CD14-positive monocyte (primary cell): ENCODE measurements around the gene STRA6. TPM values are rescaled to one million over a fixed set of nuclear protein-coding genes. Genes with fewer than 3 reads are reported as not detected.

Experiments used
- DNase-seq, 3 donors: peaks; one replicate each; pipeline ENCODE4 v3.0.0-alpha.2; 2011 to 2022
- H2AFZ ChIP-seq: 2 replicates; pipeline ENCODE4 v1.6.0; 2012; ENCODE audit warnings: mild to moderate bottlenecking, low read depth, low read length, inconsistent platforms; ENCODE audit not compliant: insufficient read depth, poor library complexity, severe bottlenecking
- H3K27ac ChIP-seq, 2 donors: 1 replicate in 1 of 2; 2 replicates in 1 of 2; pipeline ENCODE4 v1.5.1; 2012 to 2013; ENCODE audit warnings: low read length in 2 of 2, control low read depth in 1 of 2, inconsistent platforms in 1 of 2, low read depth in 1 of 2, mild to moderate bottlenecking in 1 of 2
- H3K27me3 ChIP-seq, 2 donors: one replicate each; pipeline versions ENCODE4 v1.6.0 to v1.6.1; 2011 to 2013; ENCODE audit warnings: low read length in 2 of 2; ENCODE audit not compliant: control insufficient read depth in 2 of 2, insufficient read depth in 2 of 2
- H3K36me3 ChIP-seq, 2 donors: replicated peaks in 1 of 2; 1 replicate in 1 of 2; 2 replicates in 1 of 2; pipeline versions ENCODE4 v1.5.1 to v1.6.1; 2012 to 2013; ENCODE audit warnings: low read length in 2 of 2, control low read depth in 1 of 2, inconsistent platforms in 1 of 2, mild to moderate bottlenecking in 1 of 2; ENCODE audit not compliant: insufficient read depth in 2 of 2, control insufficient read depth in 1 of 2
- H3K4me1 ChIP-seq, 2 donors: 1 replicate in 1 of 2; 2 replicates in 1 of 2; pipeline versions ENCODE4 v1.5.1 to v1.6.1; 2012 to 2013; ENCODE audit warnings: low read length in 2 of 2, control low read depth in 1 of 2, inconsistent platforms in 1 of 2, mild to moderate bottlenecking in 1 of 2, moderate library complexity in 1 of 2; ENCODE audit not compliant: insufficient read depth in 2 of 2, control insufficient read depth in 1 of 2
- H3K4me2 ChIP-seq: replicated peaks from 2 replicates; pipeline ENCODE3; 2012; ENCODE audit warnings: low read length, moderate library complexity, mild to moderate bottlenecking; ENCODE audit not compliant: poor library complexity, severe bottlenecking; ENCODE audit errors: extremely low read depth
- H3K4me3 ChIP-seq, 3 experiments: fragments of 200-600 bp in 1 of 3; sonication (generic) in 1 of 3; replicated peaks in 1 of 3; 1 replicate in 2 of 3; 2 replicates in 1 of 3; pipeline ENCODE4 v1.5.1; 2011 to 2013; ENCODE audit warnings: low read length in 3 of 3, mild to moderate bottlenecking in 3 of 3, control low read depth in 2 of 3, low read depth in 2 of 3, inconsistent platforms in 1 of 3, moderate library complexity in 1 of 3
- H3K79me2 ChIP-seq: 2 replicates; pipeline ENCODE4 v1.6.0; 2012; ENCODE audit warnings: mild to moderate bottlenecking, control low read depth, inconsistent platforms, low read length, moderate library complexity; ENCODE audit not compliant: insufficient read depth
- H3K9ac ChIP-seq: 2 replicates; pipeline ENCODE4 v1.6.0; 2017; ENCODE audit warnings: low read length, mild to moderate bottlenecking; ENCODE audit not compliant: insufficient read depth, poor library complexity, severe bottlenecking
- H3K9me3 ChIP-seq, 2 donors: replicated peaks in 1 of 2; 1 replicate in 1 of 2; 2 replicates in 1 of 2; pipeline versions ENCODE4 v1.5.1 to v1.6.1; 2012 to 2013; ENCODE audit warnings: low read length in 2 of 2, control low read depth in 1 of 2; ENCODE audit not compliant: control insufficient read depth in 1 of 2, insufficient read depth in 1 of 2
- H4K20me1 ChIP-seq: 2 replicates; pipeline ENCODE4 v1.6.0; 2012; ENCODE audit warnings: mild to moderate bottlenecking, low read length, control low read depth, moderate library complexity; ENCODE audit not compliant: insufficient read depth
- H3K27ac Mint-ChIP-seq, 7 donors: one replicate each; pipeline ENCODE4 v1.8.0; 2020; ENCODE audit warnings: mild to moderate bottlenecking in 7 of 7, mixed read lengths in 7 of 7, moderate library complexity in 6 of 7, inconsistent platforms in 2 of 7
- H3K27me3 Mint-ChIP-seq, 3 donors: one replicate each; pipeline ENCODE4 v1.8.0; 2021 to 2022; ENCODE audit warnings: low read depth in 3 of 3, mild to moderate bottlenecking in 3 of 3, mixed read lengths in 3 of 3, moderate library complexity in 3 of 3, inconsistent platforms in 1 of 3
- H3K36me3 Mint-ChIP-seq, 2 donors: one replicate each; pipeline ENCODE4 v1.8.0; 2020; ENCODE audit warnings: mixed read lengths in 2 of 2, inconsistent platforms in 1 of 2, mild to moderate bottlenecking in 1 of 2
- H3K4me1 Mint-ChIP-seq: one replicate; pipeline ENCODE4 v1.8.0; 2020; ENCODE audit warnings: mild to moderate bottlenecking, mixed read lengths
- H3K4me3 Mint-ChIP-seq, 2 donors: one replicate each; pipeline ENCODE4 v1.8.0; 2020; ENCODE audit warnings: mild to moderate bottlenecking in 2 of 2, mixed read lengths in 2 of 2, moderate library complexity in 1 of 2
- H3K9me3 Mint-ChIP-seq, 7 donors: one replicate each; pipeline ENCODE4 v1.8.0; 2020 to 2022; ENCODE audit warnings: mixed read lengths in 7 of 7, mild to moderate bottlenecking in 6 of 7, moderate library complexity in 6 of 7, inconsistent platforms in 2 of 7
- WGBS: methylation state at CpG from one replicate; pipeline ENCODE4 v1.1.5; 2013; ENCODE audit warnings: missing lambda C conversion rate; ENCODE audit not compliant: insufficient coverage; 5-methylcytosine and 5-hydroxymethylcytosine counted together
- intact Hi-C, 2 donors: fragments of 100-400 bp; cut with micrococcal nuclease; formaldehyde crosslinking; loops; one replicate each; pipeline versions ENCODE4 v1.15.0 to v1.15.1; 2023
- polyA plus RNA-seq, 3 donors: library from polyadenylated mRNA; depleted of rRNA in 1 of 3; unstranded in 2 of 3; stranded (reverse) in 1 of 3; fragments of 300-500 nt in 2 of 3; fragments of >200 nt in 1 of 3; fragmentation: Illumina TruSeq in 2 of 3; gene quantifications; 1 replicate in 2 of 3; 2 replicates in 1 of 3; pipeline ENCODE4 v1.2.3, GENCODE V29; 2012 to 2021
- TF ChIP-seq, protein P1 (sequence below): fragments of 200-600 bp; IDR thresholded peaks from one replicate; pipeline ENCODE4 v1.8.0; 2022; ENCODE audit warnings: antibody characterized with exemption, mild to moderate bottlenecking

Gene STRA6
- polyA plus RNA-seq, 3 donors: not detected

DNA sequence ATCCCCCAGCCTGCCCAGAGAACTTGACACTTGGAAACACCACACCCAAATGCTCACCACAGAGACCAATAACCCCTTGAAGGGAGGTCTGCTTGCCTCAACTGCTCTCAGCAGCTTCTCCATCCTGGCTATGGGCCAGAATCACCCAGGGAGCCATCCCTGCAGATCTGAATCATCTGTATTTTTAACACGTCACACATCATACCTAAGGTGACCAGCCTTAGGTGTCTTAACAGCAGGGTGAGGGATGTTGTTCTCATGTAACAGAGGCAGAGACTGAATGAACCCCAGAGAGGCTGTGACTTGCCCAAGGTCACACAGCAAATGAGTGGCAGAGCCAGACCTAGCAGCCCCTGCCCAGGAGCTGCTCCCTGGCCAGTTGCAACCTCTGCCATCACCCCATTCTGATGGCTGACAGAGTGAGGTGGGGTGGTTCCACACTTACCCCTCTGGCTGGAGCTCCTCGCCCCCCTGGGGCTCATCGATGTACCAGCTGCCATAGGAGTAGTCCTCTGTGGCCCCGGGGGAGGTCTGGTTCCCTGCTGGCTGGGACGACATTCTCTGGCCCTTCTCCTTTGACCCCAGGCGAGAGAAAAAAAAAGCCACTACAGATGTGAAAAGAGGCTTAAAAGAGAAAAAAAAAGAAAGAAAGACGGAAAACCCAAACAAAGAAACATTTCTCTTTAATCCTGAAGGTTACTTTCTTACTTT, 722 bp downstream of the STRA6 start:
- Histone ChIP-seq H4K20me1 (no peaks in the 10 kb centered on the region), H3K27me3 (no peaks in the 10 kb centered on the region), H3K79me2 (no peaks in the 10 kb centered on the region), H3K9me3 (no peaks in the 10 kb centered on the region), H3K4me2 (no peak overlapping the region), H3K4me3 (no peak overlapping the region), H3K9ac (no peak overlapping the region), H2AFZ (no peak overlapping the region), H3K27ac (no peak overlapping the region), H3K36me3 (no peaks in the 10 kb centered on the region), H3K4me1 (no peaks in the 10 kb centered on the region)
- intact Hi-C loops: no loop called here
- Mint-ChIP-seq H3K36me3 (no peaks in the 10 kb centered on the region), H3K27ac (peak overlapping the region in 1 of 7 donors; percentile 83), H3K9me3 (no peaks in the 10 kb centered on the region), H3K4me1 (peaks cover 1% of the 10 kb centered on the region), H3K4me3 (no peak overlapping the region), H3K27me3 (peaks cover 3 to 9% (median 4%) of the 10 kb centered on the region in 3 donors)
- 54% methylated on average over 2 of the region's 7 CpGs for WGBS
- TF ChIP-seq, protein P1, sequence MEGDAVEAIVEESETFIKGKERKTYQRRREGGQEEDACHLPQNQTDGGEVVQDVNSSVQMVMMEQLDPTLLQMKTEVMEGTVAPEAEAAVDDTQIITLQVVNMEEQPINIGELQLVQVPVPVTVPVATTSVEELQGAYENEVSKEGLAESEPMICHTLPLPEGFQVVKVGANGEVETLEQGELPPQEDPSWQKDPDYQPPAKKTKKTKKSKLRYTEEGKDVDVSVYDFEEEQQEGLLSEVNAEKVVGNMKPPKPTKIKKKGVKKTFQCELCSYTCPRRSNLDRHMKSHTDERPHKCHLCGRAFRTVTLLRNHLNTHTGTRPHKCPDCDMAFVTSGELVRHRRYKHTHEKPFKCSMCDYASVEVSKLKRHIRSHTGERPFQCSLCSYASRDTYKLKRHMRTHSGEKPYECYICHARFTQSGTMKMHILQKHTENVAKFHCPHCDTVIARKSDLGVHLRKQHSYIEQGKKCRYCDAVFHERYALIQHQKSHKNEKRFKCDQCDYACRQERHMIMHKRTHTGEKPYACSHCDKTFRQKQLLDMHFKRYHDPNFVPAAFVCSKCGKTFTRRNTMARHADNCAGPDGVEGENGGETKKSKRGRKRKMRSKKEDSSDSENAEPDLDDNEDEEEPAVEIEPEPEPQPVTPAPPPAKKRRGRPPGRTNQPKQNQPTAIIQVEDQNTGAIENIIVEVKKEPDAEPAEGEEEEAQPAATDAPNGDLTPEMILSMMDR: no peak
- no peak for DNase-seq

DNA sequence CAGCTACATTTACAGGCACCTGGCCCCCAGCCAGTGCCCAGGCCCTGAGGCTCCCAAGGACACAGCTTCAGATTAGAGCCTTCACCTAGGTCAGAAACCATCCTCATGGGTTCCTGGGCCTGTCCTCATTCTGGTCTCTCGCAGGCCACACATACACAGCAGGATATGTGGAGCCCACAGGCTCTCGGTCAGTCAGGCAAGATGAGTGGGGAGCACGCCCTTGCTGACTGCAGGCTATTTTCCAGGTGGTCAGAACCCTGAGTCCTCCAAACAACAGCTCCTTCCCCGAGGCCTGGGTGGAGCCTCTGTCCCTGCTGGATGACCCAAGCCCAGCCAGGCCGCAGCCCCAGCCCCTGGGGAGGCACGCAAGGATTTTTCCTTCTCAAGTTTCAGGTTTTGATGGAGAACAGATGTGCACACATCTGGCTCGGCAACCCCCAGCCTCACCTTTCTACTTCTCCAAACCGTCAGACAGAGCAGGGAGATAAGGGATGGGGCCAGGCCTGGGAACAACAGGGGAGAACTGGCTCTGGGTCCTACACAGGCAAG, 1.6 kb downstream of the STRA6 start:
- Mint-ChIP-seq H3K4me1 (peaks cover 1% of the 10 kb centered on the region), H3K27ac (no peak overlapping the region), H3K27me3 (peaks cover 3 to 9% (median 4%) of the 10 kb centered on the region in 3 donors), H3K36me3 (no peaks in the 10 kb centered on the region), H3K9me3 (no peaks in the 10 kb centered on the region), H3K4me3 (no peak overlapping the region)
- intact Hi-C loops: no loop called here
- Histone ChIP-seq H3K79me2 (no peaks in the 10 kb centered on the region), H3K36me3 (no peaks in the 10 kb centered on the region), H3K9ac (no peak overlapping the region), H3K9me3 (no peaks in the 10 kb centered on the region), H3K27me3 (no peaks in the 10 kb centered on the region), H2AFZ (no peak overlapping the region), H3K4me2 (no peak overlapping the region), H3K4me3 (no peak overlapping the region), H4K20me1 (no peaks in the 10 kb centered on the region), H3K4me1 (no peaks in the 10 kb centered on the region), H3K27ac (no peak overlapping the region)
- DNase-seq: no peak
- TF ChIP-seq, protein P1: no peak
- 90% methylated on average over 5 of the region's 8 CpGs for WGBS
